HG03457 (cell line): ENCODE results near the gene UBL7.
"Not testable (repeated sequence)": the region's sequence is repeated elsewhere in the genome, so short reads cannot be mapped to it uniquely, and the experiment has no call there.

Experiments used
- ATAC-seq: cut with Tn5 transposase; IDR thresholded peaks from one replicate; pipeline ENCODE4 v1.9.1; 2021; ENCODE audit warnings: moderate number of reproducible peaks; ENCODE audit not compliant: unreplicated experiment

UBL7 gene

GRCh38 chr15:74464216-74464615 is 3.3 kb upstream of the UBL7 start:
- no peak for ATAC-seq

GRCh38 chr15:74463634-74464033 is 2.7 kb upstream of the UBL7 start:
- no peak for ATAC-seq

- no peak for ATAC-seq
These were observed 1.0 kb upstream of the UBL7 start for GRCh38 chr15:74461847-74462511.

GRCh38 chr15:74460298-74460697 is 662 bp downstream of the UBL7 start:
- no peak for ATAC-seq

- ATAC-seq = not testable (repeated sequence)
These were observed 1.2 kb downstream of the UBL7 start for GRCh38 chr15:74459798-74460197.

- ATAC-seq = no peak
These were observed 2.5 kb downstream of the UBL7 start for GRCh38 chr15:74458473-74458872.

- not testable (repeated sequence) for ATAC-seq
These were observed 3.9 kb downstream of the UBL7 start for GRCh38 chr15:74457036-74457435.

GRCh38 chr15:74454764-74455500 is 6.0 kb downstream of the UBL7 start:
- no peak for ATAC-seq

- ATAC-seq = no peak
These were observed 6.8 kb downstream of the UBL7 start for GRCh38 chr15:74453925-74454763.

- ATAC-seq = no peak
These were observed 8.8 kb downstream of the UBL7 start for GRCh38 chr15:74451861-74452835.

- no peak for ATAC-seq
These were observed 9.6 kb downstream of the UBL7 start for GRCh38 chr15:74451322-74451721.

- no peak for ATAC-seq
These were observed 11.2 kb downstream of the UBL7 start for GRCh38 chr15:74449643-74450205.

- ATAC-seq = no peak
These were observed 11.9 kb downstream of the UBL7 start for GRCh38 chr15:74449095-74449494.

- no peak for ATAC-seq
These were observed 14.9 kb downstream of the UBL7 start for GRCh38 chr15:74445816-74446763.

GRCh38 chr15:74444106-74445062 is 16.6 kb downstream of the UBL7 start:
- no peak for ATAC-seq

- ATAC-seq = no peak
These were observed 17.7 kb downstream of the UBL7 start for GRCh38 chr15:74443100-74443909.

GRCh38 chr15:74442604-74443003 is 18.4 kb downstream of the UBL7 start:
- no peak for ATAC-seq
